HG03521 (cell line): ENCODE measurements around the gene LMBR1.
A peak's percentile ranks its signal among the peaks of the same experiment; 100 is the strongest.
"Not testable (repeated sequence)": the region's sequence is repeated elsewhere in the genome, so short reads cannot be mapped to it uniquely, and the experiment has no call there.

Source experiments
- ATAC-seq: cut with Tn5 transposase; IDR thresholded peaks from one replicate; pipeline ENCODE4 v1.9.1; 2021; ENCODE audit warnings: mild to moderate bottlenecking, moderate library complexity; ENCODE audit not compliant: unreplicated experiment

The LMBR1 gene

DNA sequence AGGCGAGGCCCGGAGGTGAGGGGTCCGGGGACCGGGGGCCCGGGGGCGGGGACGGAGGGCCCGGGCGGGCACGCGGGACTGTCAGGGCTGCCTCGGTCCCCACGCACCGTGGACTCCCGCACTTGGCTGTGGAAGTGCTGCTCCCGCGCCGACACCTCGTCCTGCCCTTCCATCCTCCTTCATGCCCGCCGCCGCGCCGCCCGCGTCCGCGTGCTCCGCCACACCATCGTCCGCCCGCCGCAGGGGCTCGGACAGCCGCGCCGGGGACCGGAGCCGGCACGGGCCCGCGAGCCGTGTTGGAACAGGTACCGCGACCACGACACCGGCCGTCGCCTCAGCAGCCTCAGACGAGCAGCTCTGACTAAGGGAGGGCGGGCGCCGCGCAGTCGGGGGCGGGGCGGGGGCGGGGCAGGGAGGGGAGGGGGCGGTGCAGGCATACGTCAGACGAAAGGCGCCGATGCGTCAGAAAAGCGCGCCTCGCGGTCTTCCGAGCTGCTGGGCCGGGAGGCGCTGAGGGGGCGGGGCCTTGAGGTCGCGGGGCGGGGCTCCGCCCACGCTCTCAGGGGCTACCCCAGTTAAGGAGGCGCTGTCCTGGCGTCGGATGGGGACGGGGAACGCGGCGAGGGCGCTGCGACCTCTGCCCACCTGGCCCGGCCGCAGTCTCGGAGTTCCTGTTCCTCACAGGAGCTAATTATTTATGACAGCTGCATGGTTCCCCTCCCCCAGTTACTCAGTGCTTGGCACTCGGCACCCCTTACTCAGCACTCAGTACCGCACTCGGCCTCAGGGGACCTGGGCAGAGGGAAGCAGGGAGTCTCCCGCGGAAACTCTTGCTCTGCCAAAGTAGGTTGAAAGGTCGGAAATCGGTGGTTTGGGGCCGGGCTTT is at the start of gene LMBR1:
Gene LMBR1, minus strand, starts transcription at position 363 of the 886 bp plus-strand sequence. Its CDS starts 190 bp downstream, at position 173.
- ATAC-seq: peak; percentile 80

DNA sequence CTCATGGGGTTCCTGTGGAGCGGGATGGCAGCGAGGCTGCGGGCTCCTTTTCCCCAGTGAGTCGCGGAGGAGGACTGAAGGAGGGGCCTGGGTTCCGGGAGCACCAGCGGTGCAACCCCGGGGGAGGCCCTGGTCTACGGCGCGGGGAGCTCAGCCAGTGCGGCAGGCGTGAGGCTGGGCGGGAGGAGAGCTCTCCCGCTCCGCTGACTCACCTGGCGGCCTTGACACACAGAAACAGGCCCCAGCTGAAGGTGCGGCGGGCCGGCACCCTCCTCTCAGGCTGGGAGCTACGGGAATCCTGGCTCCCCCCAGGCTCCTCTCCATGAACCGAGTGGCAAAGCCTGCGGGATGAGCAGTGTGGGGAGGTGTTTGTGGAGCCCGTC is 49.7 kb upstream of the LMBR1 start:
- ATAC-seq: no peak

GRCh38 chr7:156941393-156942182 is 48.6 kb upstream of the LMBR1 start:
- ATAC-seq: no peak

DNA sequence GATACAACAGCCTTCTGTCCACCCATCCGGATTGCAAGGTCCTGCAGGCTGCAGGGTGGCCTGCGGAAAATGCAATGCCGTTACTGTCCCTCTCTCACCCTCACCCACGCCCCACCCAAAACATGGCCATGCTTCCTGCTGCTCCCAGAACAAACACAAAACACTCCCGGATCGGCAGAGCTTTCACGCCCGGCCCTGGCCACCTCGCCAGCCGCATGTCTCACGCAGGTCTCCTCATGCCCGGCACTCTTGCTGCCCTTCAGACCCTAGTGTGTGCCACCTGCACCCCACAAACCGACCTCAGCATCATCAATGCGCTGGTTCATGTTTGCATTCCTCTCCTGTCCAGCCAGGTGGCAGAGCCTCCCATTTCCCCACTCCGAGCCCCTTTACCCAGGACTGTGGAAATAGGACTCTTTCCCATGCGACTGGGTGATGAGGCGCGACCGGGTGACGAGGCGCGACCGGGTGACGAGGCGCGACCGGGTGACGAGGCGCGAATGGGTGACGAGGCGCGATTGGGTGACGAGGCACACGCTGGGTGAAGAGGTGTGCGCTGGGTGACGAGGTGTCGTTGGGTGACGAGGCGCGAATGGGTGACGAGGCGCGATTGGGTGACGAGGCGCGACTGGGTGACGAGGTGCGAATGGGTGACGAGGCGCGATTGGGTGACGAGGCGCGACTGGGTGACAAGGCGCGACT is 47.6 kb upstream of the LMBR1 start:
- no peak for ATAC-seq

GRCh38 chr7:156936766-156937165 is 43.8 kb upstream of the LMBR1 start:
- ATAC-seq: not testable (repeated sequence)

- ATAC-seq: no peak
These were observed 42.3 kb upstream of the LMBR1 start for GRCh38 chr7:156935250-156935649.

DNA sequence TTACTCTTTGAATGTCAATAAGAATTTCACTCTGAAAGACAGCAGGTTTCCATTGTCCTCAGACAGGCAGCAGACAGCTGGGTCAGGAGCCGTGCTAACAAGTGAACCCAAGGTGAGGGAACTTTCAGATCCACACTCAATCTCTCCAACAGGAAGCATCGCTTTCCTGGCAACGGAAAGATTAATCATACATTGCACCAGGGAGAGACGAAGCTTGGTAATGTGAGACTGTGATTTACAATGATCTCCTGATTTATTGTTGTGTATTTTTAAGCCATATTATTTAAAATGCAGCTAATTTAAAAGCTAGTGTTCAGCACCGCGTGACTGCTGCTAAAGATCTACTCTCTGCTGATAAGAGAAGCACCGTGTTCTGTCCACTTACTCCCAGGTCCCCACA is 39.0 kb upstream of the LMBR1 start:
- no peak for ATAC-seq

DNA sequence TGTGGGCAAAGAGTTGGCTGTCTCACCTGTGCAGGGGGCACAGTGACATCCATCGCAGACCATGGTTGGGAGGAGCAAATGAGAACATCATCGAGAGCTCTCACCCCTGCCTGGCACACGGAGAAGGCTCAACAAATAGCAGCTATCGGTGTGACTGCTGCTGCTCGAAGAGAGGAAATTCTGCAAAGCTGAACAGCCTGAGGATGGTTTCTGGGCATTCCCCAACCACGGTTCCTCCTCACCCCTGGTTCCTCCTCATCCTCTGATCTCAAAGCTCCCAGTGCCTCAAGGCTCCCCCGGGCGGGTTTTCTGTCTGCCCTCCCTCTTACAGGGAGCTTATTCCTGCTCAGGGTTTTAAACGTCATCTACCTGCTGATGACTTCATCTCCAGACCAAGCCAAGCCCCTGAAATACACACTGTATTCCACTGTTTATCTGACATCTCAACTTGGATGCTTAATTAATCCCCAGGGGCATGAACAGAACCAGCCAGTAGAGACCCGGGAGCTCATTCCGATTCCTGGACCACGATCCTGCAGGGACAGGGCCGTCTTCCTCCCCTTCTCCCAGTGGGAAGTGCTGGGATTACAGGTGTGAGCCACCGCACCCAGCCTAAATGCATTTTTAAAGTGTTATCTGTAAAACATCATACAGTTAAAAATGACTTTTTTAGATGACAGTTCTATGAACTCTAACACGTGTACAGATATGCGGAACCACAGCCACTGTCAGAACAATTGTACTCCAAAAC is 37.0 kb upstream of the LMBR1 start:
- ATAC-seq: no peak

- ATAC-seq: no peak
These were observed 35.4 kb upstream of the LMBR1 start for GRCh38 chr7:156928406-156928747.

DNA sequence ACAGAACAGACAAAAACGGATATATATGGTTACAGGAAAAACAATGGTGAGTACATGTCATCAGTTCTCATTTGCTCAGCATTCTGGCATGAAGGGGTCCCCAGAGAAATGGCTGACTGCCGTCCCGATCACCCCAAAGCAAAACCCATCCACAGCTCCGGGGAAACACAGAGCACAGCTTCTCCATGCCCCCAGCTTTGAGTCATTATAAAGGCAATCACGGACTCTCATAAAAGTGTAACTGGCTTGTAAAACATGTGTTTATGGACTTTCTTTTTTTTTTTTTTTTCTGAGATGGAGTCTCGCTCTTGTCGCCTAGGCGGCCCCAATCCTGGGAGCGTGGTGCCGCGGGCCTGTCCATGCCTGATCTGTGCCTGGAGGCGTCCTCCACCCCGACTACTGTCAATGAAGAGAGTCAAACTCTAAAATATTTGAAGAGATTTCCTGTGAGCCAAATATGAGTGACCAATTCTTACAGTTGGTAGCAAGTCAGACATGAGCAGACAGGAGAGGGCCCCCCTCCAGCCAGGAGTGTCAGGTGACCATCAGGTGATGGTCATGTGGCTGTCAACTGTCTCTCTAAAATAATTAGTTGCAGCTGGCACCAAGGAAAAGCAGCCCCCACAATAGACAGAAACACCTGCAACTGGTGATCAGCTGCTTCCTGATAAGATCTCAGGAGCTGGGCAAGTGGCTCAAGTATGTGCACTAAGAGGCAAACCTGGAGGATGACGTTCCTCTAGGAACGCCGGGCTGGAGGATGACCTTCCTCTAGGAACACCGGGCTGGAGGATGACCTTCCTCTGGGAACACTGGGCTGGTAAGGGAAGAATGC is 34.8 kb upstream of the LMBR1 start:
- no peak for ATAC-seq

- not testable (repeated sequence) for ATAC-seq
These were observed 32.8 kb upstream of the LMBR1 start for GRCh38 chr7:156925821-156926220.

DNA sequence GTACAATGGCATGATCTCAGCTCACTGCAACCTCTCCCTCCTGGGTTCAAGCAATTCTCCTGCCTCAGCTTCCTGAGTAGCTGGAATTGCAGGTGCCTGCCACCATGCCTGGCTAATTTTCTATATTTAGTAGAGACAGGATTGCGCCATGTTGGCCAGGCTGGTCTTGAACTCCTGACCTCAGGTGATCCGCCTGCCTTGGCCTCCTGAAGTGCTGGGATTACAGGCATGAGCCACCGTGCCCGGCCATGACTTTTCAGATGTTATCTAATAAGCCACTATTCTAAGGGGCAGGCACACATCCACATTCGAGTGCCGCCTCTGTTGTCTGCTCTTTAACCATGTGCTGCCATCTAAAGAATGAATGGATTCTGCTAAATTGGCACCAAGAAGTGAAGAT is 29.3 kb upstream of the LMBR1 start:
- ATAC-seq: not testable (repeated sequence)

GRCh38 chr7:156920487-156921373 is 27.7 kb upstream of the LMBR1 start:
- ATAC-seq: not testable (repeated sequence)

- ATAC-seq: no peak
These were observed 27.1 kb upstream of the LMBR1 start for GRCh38 chr7:156920076-156920475.

- no peak for ATAC-seq
These were observed 26.2 kb upstream of the LMBR1 start for GRCh38 chr7:156919132-156919713.

DNA sequence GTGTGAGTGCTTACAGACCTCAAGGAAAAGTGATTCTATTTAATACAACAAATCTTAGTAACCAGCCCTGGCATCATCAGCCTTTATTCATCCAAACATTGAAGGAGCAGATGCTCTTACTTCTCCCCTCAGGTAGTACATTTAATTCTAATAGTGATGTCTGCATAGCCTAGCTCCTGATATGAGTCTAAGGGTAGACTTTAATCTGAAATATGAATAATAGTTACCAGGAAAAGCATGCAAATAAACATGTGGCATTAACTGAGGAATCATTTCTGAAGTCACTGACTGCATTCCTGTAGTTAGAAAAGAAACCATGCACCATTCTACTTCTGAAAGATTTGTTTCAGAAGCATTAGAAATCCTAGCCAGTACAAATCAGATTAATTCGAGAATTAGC is 25.7 kb upstream of the LMBR1 start:
- ATAC-seq: no peak

DNA sequence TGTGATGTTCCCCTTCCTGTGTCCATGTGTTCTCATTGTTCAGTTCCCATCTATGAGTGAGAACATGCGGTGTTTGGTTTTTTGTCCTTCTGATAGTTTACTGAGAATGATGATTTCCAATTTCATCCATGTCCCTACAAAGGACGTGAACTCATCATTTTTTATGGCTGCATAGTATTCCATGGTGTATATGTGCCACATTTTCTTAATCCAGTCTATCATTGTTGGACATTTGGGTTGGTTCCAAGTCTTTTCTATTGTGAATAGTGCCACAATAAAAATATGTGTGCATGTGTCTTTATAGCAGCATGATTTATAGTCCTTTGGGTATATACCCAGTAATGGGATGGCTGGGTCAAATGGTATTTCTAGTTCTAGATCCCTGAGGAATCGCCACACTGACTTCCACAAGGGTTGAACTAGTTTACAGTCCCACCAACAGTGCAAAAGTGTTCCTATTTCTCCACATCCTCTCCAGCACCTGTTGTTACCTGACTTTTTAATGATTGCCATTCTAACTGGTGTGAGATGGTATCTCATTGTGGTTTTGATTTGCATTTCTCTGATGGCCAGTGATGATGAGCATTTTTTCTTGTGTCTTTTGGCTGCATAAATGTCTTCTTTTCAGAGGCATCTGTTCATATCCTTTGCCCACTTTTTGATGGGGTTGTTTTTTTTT is 16.7 kb upstream of the LMBR1 start:
- ATAC-seq: not testable (repeated sequence)

DNA sequence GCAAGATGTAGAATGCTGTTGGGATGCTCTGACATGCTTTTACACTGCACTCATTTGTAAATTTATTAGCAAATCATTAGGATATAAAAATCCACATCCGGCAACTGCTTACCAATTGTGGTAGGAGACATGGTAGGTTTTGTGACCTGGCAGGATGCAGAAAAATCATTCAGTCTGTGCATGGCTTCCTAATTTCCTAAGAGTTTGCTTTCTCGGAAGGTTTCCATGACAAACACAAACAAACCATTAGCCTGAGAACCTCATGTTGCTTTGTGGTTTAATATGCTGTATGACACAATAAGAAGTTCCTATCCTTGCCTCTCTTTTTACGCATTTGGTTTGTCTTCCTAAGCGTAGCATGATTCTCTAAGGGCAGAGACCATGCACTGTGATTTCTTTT is 14.7 kb upstream of the LMBR1 start:
- no peak for ATAC-seq
